Thyroid gland (tissue), 4 donors: ENCODE data around the gene ARMH1.

Source experiments
- POLR2A ChIP-seq, 2 donors: fragments of 450-650 bp; IDR thresholded peaks; one replicate each; pipeline ENCODE4 v1.6.1; 2017; ENCODE audit warnings: antibody characterized with exemption in 2 of 2, mild to moderate bottlenecking in 2 of 2, moderate library complexity in 1 of 2
- TF ChIP-seq, protein P1 (sequence below), 6 experiments: fragments of 200-600 bp in 3 of 6; fragments of 450-650 bp in 3 of 6; sonication (generic) in 3 of 6; IDR thresholded peaks; one replicate each; pipeline ENCODE4 v1.5.1; 2016 to 2019; ENCODE audit warnings: antibody characterized with exemption in 6 of 6, mild to moderate bottlenecking in 2 of 6, inconsistent platforms in 1 of 6, moderate library complexity in 1 of 6

DNA sequence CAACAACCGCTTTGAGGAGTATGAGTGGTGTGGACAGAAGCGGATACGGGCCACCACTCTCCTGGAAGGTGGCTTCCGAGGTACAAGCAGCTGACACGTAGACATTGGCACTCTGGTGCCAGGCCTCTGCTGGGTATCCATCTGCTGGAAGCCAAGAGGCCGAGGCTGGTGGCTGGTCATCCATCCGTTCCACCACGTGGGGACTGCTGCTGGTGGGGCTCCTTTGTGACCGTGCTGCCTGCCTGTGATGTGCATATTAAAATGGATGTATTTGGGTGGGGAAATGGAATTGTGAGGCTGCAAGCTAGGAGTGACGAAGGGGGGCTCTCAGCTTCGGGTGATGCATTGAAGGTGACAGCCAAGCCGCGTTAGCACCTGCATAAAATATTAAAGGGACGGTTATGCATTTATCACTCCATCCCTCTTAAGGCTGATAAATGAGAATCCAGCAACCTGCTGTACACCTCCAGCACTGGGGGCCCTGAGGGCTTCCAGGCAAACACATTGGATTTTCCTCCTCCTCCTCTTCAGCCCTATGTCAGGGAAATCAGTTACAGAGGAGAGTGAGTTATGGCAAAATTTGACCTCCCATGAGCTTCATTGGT lies 38.3 kb upstream of the ARMH1 start:
- TF ChIP-seq, protein P1, sequence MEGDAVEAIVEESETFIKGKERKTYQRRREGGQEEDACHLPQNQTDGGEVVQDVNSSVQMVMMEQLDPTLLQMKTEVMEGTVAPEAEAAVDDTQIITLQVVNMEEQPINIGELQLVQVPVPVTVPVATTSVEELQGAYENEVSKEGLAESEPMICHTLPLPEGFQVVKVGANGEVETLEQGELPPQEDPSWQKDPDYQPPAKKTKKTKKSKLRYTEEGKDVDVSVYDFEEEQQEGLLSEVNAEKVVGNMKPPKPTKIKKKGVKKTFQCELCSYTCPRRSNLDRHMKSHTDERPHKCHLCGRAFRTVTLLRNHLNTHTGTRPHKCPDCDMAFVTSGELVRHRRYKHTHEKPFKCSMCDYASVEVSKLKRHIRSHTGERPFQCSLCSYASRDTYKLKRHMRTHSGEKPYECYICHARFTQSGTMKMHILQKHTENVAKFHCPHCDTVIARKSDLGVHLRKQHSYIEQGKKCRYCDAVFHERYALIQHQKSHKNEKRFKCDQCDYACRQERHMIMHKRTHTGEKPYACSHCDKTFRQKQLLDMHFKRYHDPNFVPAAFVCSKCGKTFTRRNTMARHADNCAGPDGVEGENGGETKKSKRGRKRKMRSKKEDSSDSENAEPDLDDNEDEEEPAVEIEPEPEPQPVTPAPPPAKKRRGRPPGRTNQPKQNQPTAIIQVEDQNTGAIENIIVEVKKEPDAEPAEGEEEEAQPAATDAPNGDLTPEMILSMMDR (IDR thresholded peaks at IDR 0.05): no peak
- TF ChIP-seq POLR2A (IDR thresholded peaks at IDR 0.05): no peak
